ENCODE data around the gene RPS5.

DNA sequence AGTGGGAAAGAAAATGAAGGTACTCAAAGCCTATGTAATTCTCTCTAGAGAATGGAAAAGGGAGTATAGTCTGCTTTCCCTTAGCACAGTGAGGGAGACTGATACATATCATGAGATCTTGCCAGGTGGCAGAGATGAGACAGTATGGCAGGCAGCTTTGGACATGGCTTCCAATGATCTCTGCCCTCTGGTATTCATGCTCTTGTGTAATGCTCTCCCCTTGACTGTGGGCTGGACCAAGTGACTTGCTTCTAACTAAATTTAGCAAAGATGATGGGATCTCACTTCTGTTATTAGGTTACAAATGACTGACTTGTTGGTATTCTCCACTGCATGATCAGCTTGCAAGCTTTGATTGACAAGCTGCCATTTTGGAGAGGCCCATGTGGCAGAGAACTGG lies 42.7 kb downstream of the RPS5 start:
- TF ChIP-seq POLR2A (IDR thresholded peaks at IDR 0.05) = no peak
- TF ChIP-seq, protein P1, sequence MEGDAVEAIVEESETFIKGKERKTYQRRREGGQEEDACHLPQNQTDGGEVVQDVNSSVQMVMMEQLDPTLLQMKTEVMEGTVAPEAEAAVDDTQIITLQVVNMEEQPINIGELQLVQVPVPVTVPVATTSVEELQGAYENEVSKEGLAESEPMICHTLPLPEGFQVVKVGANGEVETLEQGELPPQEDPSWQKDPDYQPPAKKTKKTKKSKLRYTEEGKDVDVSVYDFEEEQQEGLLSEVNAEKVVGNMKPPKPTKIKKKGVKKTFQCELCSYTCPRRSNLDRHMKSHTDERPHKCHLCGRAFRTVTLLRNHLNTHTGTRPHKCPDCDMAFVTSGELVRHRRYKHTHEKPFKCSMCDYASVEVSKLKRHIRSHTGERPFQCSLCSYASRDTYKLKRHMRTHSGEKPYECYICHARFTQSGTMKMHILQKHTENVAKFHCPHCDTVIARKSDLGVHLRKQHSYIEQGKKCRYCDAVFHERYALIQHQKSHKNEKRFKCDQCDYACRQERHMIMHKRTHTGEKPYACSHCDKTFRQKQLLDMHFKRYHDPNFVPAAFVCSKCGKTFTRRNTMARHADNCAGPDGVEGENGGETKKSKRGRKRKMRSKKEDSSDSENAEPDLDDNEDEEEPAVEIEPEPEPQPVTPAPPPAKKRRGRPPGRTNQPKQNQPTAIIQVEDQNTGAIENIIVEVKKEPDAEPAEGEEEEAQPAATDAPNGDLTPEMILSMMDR (IDR thresholded peaks at IDR 0.05 in 8 of 11, conservative IDR thresholded peaks at IDR 0.05 in 3 of 11) = no peak
- no peak for TF ChIP-seq POLR2AphosphoS5 (IDR thresholded peaks at IDR 0.05)

Data from spleen (tissue), 7 donors.